Panc1 (cell line): ENCODE results near the gene CD6. TPM values are rescaled to one million over a fixed set of nuclear protein-coding genes. Genes with fewer than 3 reads are reported as not detected.

Experiments used
- ATAC-seq: fragments of 200-7000 bp; cut with Tn5 transposase; 2 replicates; pipeline ENCODE4 v1.9.1; 2020; ENCODE audit warnings: mild to moderate bottlenecking, moderate library complexity
- BruUV-seq: library from RNA; stranded (reverse); fragments of 400-500 nt; replicated peaks from 2 replicates; lab custom pipeline; 2021; lab: Mats Ljungman, UMichigan
- CTCF ChIA-PET: fragments of 300-600 bp; sonication (Branson Sonifier 250); formaldehyde crosslinking; loops from one replicate; lab custom pipeline; 2022; ENCODE audit warnings: antibody characterized with exemption; lab: Charles Lee
- POLR2A ChIA-PET: fragments of 300-600 bp; sonication (Branson Sonifier 250); formaldehyde crosslinking; loops from one replicate; lab custom pipeline; 2022; ENCODE audit warnings: antibody characterized with exemption; lab: Charles Lee
- DNase-seq: peaks from one replicate; pipeline ENCODE4 v3.0.0-alpha.2; 2010; ENCODE audit warnings: low read depth, low spot score
- H3K27ac ChIP-seq: 2 replicates; pipeline ENCODE4 v1.5.1; 2011; ENCODE audit warnings: mild to moderate bottlenecking, low read length, inconsistent platforms
- H3K27me3 ChIP-seq: fragments of 200-500 bp; sonication (Bioruptor generic); 2 replicates; pipeline ENCODE4 v1.6.0; 2014; ENCODE audit warnings: low read length, inconsistent platforms; ENCODE audit not compliant: control insufficient read depth, insufficient read depth
- H3K36me3 ChIP-seq: fragments of 200-500 bp; sonication (Bioruptor generic); 2 replicates; pipeline ENCODE4 v1.5.1; 2014; ENCODE audit warnings: inconsistent platforms, mild to moderate bottlenecking, low read length, moderate library complexity; ENCODE audit not compliant: control insufficient read depth, insufficient read depth
- H3K4me1 ChIP-seq: 2 replicates; pipeline ENCODE4 v1.5.1; 2011; ENCODE audit warnings: inconsistent platforms, mild to moderate bottlenecking, low read length, moderate library complexity; ENCODE audit not compliant: control insufficient read depth, insufficient read depth
- H3K4me3 ChIP-seq, 2 experiments: 2 replicates each; pipeline ENCODE4 v1.5.1; 2011 to 2012; ENCODE audit warnings: low read depth in 2 of 2, low read length in 2 of 2, mild to moderate bottlenecking in 2 of 2, inconsistent platforms in 1 of 2, moderate library complexity in 1 of 2
- H3K9me3 ChIP-seq: fragments of 200-500 bp; sonication (Bioruptor generic); 2 replicates; pipeline ENCODE4 v1.5.1; 2014; ENCODE audit warnings: low read depth, mild to moderate bottlenecking, inconsistent platforms, low read length, moderate library complexity; ENCODE audit not compliant: control insufficient read depth, insufficient read depth
- POLR2AphosphoS5 ChIP-seq: IDR thresholded peaks from 2 replicates; pipeline ENCODE4 v1.6.1; 2012; ENCODE audit warnings: mild to moderate bottlenecking, low read depth, low read length, moderate library complexity
- SIN3A ChIP-seq: IDR thresholded peaks from 2 replicates; pipeline ENCODE4 v1.6.1; 2012; ENCODE audit warnings: low read depth, mild to moderate bottlenecking, low read length, moderate library complexity, borderline replicate concordance; ENCODE audit not compliant: insufficient read depth
- TCF7L2 ChIP-seq: IDR thresholded peaks from 2 replicates; pipeline ENCODE4 v1.6.1; 2011; ENCODE audit warnings: mild to moderate bottlenecking, low read depth, low read length, inconsistent platforms
- in situ Hi-C: cut with HindIII; loops from 2 replicates; pipeline ENCODE4 v1.10.0; 2016; ENCODE audit warnings: low sequenced_read_pairs, low pct_unique_long_range_greater_than_20kb
- intact Hi-C: fragments of 100-400 bp; cut with micrococcal nuclease; formaldehyde crosslinking; loops from one replicate; pipeline ENCODE4 v1.10.0; 2022; ENCODE audit not compliant: unreplicated experiment
- total RNA-seq: library from RNA; stranded (reverse); gene quantifications from one replicate; pipeline ENCODE4 v1.2.1, GENCODE V29; 2021; ENCODE audit not compliant: unreplicated experiment
- TF ChIP-seq, protein P1 (sequence below), 2 experiments: IDR thresholded peaks; 2 replicates each; pipeline ENCODE4 v1.6.1; 2011 to 2012; ENCODE audit warnings: low read depth in 2 of 2, control low read depth in 1 of 2, low read length in 1 of 2, mild to moderate bottlenecking in 1 of 2, moderate library complexity in 1 of 2; ENCODE audit not compliant: insufficient read depth in 1 of 2
- TF ChIP-seq, protein P2 (sequence below): fragments of 450-650 bp; IDR thresholded peaks from 2 replicates; pipeline ENCODE4 v1.5.1; 2017; ENCODE audit warnings: mild to moderate bottlenecking

The CD6 gene
- total RNA-seq, 1 experiment from 2014 or later = 1.1 TPM

DNA sequence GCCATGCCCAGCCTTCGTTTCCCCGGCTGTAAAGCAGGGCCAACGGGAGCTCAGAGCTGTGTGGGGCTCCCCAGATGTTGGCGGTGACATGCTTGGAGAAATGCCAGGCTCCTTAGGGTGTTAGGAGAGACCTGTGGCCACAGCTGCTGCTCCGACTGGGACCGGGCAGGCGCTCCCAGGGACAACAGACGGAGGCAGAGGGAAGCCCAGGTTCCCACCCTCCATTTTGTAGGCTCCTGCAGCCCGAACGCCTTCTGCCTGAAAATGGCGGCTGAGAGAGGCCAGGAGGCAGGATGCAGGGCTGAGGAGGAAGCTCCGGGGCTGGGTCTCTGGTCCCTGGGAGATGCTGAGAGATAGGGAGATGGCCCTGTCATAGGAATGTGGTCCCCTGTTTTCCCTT lies 10.0 kb downstream of the CD6 start:
- ChIA-PET POLR2A (no interaction called here), CTCF (no interaction called here)
- in situ Hi-C loops = no loop called here
- Histone ChIP-seq H3K27ac (no peak overlapping the region), H3K36me3 (no peaks in the 10 kb centered on the region), H3K9me3 (no peaks in the 10 kb centered on the region), H3K4me3 (no peak overlapping the region), H3K4me1 (no peaks in the 10 kb centered on the region), H3K27me3 (no peaks in the 10 kb centered on the region)
- no peak for TF ChIP-seq SIN3A
- TF ChIP-seq, protein P1, sequence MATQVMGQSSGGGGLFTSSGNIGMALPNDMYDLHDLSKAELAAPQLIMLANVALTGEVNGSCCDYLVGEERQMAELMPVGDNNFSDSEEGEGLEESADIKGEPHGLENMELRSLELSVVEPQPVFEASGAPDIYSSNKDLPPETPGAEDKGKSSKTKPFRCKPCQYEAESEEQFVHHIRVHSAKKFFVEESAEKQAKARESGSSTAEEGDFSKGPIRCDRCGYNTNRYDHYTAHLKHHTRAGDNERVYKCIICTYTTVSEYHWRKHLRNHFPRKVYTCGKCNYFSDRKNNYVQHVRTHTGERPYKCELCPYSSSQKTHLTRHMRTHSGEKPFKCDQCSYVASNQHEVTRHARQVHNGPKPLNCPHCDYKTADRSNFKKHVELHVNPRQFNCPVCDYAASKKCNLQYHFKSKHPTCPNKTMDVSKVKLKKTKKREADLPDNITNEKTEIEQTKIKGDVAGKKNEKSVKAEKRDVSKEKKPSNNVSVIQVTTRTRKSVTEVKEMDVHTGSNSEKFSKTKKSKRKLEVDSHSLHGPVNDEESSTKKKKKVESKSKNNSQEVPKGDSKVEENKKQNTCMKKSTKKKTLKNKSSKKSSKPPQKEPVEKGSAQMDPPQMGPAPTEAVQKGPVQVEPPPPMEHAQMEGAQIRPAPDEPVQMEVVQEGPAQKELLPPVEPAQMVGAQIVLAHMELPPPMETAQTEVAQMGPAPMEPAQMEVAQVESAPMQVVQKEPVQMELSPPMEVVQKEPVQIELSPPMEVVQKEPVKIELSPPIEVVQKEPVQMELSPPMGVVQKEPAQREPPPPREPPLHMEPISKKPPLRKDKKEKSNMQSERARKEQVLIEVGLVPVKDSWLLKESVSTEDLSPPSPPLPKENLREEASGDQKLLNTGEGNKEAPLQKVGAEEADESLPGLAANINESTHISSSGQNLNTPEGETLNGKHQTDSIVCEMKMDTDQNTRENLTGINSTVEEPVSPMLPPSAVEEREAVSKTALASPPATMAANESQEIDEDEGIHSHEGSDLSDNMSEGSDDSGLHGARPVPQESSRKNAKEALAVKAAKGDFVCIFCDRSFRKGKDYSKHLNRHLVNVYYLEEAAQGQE (IDR thresholded peaks at IDR 0.05; ENCODE audit: insufficient read depth in 1 of 2, low read depth in 2 of 2, low read length in 1 of 2) = no peak
- intact Hi-C loops = no loop called here
- DNase-seq = no peak
- ATAC-seq = no peak
- BruUV-seq = no TSS peak

DNA sequence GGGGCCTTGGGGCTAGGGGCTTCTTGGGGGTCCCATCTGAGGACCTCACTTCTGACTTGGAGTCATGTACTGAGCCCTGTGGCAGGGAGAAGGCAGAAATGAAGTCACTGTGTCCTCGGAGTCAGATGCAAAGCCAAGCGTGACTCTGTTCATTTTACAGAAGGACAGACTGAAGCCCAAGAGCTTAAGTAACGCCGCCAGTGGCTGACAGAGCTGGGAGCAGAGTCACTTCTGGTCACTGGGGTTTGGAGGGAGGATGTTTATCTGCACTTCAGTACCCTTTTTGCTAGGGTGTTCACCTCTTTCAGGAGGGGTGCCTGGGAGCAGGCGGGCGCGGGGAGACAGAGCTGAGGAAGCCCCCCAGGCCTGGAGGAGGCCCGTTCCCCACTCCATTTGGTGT lies 10.7 kb downstream of the CD6 start:
- H3K4me3 ChIP-seq = no peak overlapping the region
- CTCF ChIA-PET = no interaction called here
- H3K27me3 ChIP-seq = no peaks in the 10 kb centered on the region
- no peaks in the 10 kb centered on the region for H3K4me1 ChIP-seq
- ATAC-seq (peak; percentile 23; the same call in 1 of the 2 replicates), DNase-seq (no peak)
- no peaks in the 10 kb centered on the region for H3K9me3 ChIP-seq
- no peaks in the 10 kb centered on the region for H3K36me3 ChIP-seq
- no peak overlapping the region for H3K27ac ChIP-seq
- in situ Hi-C loops = no loop called here
- intact Hi-C loops = no loop called here
- BruUV-seq = no TSS peak
- POLR2A ChIA-PET = no interaction called here
- TF ChIP-seq, protein P1 (IDR thresholded peaks at IDR 0.05; ENCODE audit: insufficient read depth in 1 of 2, low read depth in 2 of 2, low read length in 1 of 2) = no peak
- no peak for TF ChIP-seq SIN3A

DNA sequence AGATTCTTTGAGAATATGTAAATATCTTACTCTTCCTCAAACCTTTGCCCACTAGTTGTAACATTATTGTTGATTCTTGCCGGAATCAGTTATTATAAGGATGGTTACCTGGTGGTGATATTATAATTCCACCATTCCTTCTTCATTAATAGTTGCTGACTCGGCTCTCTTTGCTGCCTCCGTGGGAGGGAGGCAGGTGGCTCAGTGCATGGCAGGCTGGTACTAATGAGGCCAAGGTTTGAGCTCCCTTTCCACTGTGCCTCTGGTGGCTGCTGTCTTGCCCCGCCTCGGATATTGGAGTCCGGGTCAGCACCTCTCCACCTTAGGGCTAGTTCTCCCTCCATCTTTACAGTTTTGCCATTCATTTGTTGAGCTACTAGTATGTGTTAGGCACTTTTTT lies 12.7 kb downstream of the CD6 start:
- CTCF ChIA-PET = no interaction called here
- Histone ChIP-seq H3K4me3 (no peak overlapping the region), H3K9me3 (no peaks in the 10 kb centered on the region), H3K27me3 (no peaks in the 10 kb centered on the region), H3K27ac (no peak overlapping the region), H3K4me1 (no peaks in the 10 kb centered on the region), H3K36me3 (no peaks in the 10 kb centered on the region)
- in situ Hi-C loops (no loop called here), intact Hi-C loops (no loop called here)
- BruUV-seq = no TSS peak
- TF ChIP-seq TCF7L2 (no peak), POLR2AphosphoS5 (no peak), SIN3A (no peak)
- TF ChIP-seq, protein P1 (IDR thresholded peaks at IDR 0.05; ENCODE audit: insufficient read depth in 1 of 2, low read depth in 2 of 2, low read length in 1 of 2) = no peak
- TF ChIP-seq, protein P2, sequence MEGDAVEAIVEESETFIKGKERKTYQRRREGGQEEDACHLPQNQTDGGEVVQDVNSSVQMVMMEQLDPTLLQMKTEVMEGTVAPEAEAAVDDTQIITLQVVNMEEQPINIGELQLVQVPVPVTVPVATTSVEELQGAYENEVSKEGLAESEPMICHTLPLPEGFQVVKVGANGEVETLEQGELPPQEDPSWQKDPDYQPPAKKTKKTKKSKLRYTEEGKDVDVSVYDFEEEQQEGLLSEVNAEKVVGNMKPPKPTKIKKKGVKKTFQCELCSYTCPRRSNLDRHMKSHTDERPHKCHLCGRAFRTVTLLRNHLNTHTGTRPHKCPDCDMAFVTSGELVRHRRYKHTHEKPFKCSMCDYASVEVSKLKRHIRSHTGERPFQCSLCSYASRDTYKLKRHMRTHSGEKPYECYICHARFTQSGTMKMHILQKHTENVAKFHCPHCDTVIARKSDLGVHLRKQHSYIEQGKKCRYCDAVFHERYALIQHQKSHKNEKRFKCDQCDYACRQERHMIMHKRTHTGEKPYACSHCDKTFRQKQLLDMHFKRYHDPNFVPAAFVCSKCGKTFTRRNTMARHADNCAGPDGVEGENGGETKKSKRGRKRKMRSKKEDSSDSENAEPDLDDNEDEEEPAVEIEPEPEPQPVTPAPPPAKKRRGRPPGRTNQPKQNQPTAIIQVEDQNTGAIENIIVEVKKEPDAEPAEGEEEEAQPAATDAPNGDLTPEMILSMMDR = no peak
- DNase-seq (no peak), ATAC-seq (no peak)
- POLR2A ChIA-PET = no interaction called here
